ENCODE measurements around the gene FAIM2.

DNA sequence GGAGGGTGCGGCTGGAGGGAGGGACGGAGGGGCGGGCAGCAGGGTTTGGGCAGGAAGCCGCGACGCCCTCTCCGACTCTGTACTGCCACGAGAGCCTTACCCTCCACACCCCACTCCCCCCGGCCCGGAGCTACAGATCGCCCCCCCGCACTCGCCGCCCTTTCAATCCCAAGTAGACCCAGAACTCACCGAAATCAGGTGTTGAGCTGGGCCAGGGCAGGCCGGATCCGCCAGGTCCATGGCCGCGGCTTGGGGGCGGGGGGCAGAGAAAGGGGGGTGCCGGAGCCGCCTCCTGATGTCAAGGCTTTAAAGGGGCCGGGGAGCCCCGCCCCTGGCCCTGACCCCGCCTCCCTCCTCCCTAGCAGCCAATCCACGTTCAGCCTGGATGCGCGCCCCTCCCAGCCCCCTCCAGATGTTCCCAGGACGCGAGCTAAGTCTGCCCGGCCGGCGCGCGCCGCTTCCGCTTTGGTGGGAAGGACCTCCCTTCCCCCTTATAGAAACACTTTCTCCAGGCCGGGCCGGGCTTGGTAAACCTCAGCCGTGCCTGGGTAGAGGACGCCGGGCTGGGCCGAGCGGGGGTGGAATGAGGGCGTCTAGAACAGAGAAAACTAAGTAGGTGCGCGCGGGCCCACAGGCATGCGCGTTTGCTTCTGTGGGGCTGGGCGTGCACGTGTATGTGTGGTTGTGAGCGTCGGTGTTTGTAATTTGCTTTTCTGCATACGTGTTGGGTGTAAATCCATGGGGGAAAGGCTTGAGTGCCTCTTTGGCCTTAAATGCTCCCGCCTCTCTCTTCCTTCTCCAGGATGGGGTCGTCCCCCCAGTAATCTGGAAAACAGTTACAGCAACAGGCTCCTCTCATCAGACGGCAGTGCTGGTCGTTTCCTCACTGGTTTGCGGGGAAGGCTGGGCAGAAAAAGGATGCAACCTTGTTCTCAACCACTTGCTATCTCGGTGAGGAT is 75.3 kb downstream of the FAIM2 start, which contains the start of gene NCKAP5L:
- TF ChIP-seq FOXK2 (IDR thresholded peaks at IDR 0.05), result no peak
- no peak for TF ChIP-seq FOXM1 (IDR thresholded peaks at IDR 0.05; ENCODE audit: borderline replicate concordance)
- no peak for TF ChIP-seq SP1 (IDR thresholded peaks at IDR 0.05)
- no peak for TF ChIP-seq TARDBP (IDR thresholded peaks at IDR 0.05)
- TF ChIP-seq HDGF (IDR thresholded peaks at IDR 0.05; ENCODE audit: borderline replicate concordance), result no peak
- TF ChIP-seq BHLHE40 (IDR thresholded peaks at IDR 0.05; ENCODE audit: borderline replicate concordance), result no peak
- TF ChIP-seq ELF4 (IDR thresholded peaks at IDR 0.05), result peak; percentile 61; the same call in 1 of the 2 replicates
- no peak for TF ChIP-seq NFRKB (IDR thresholded peaks at IDR 0.05)
- TF ChIP-seq ARNT (IDR thresholded peaks at IDR 0.05), result no peak
- no peak for TF ChIP-seq ZNF384 (IDR thresholded peaks at IDR 0.05)
- TF ChIP-seq SUZ12 (IDR thresholded peaks at IDR 0.05), result no peak

Data from HEK293T (cell line).